ENCODE data around the gene TRAFD1. TPM values are rescaled to one million over a fixed set of nuclear protein-coding genes. Genes with fewer than 3 reads are reported as not detected.

TRAFD1 gene
- total and polyA plus RNA-seq, 8 donors: 40.1 to 46.2 (median 42.6) TPM

DNA sequence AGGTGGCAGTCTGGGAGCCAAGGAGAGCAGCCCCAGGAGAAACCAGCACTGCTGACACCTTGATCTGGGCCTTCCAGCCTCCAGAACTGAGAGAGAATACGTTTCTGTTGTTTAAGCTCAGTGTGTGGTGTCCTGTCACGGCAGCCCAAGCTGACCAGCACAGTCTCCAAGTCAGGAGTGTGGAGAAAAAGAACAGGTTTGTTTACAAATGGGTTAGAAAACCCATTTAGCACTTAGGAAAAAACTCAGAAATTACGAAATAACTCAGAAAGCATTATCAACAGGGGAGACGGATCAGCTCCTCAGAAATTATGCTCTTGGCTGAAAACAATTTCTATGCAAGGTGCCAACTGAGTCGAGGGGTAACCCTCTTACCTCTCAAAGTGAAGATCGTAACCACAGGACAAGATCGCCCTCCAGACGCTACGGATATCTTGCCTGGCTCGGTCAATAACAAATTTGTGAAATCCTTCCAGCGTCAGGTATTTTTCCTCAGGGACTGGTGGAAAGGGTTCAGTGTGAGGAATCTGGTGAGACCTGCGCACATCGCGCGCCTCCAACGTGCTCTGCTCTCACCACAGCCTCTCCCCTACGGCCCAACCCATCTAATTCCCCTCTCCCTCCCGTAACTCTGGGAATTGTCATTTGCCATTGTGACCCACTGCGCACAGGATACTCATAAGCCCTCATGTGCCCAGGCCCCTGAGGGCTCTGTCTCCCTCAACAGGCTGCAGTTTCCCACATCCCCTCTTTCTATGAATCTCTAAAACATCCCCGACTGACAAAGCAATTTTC lies 50.2 kb downstream of the TRAFD1 start:
- no peaks in the 10 kb centered on the region for H3K4me1 ChIP-seq
- no peak overlapping the region for H3K4me3 ChIP-seq
- intact Hi-C loops (cut with DNase I): no loop called here
- no peak for TF ChIP-seq CTCF (IDR thresholded peaks at IDR 0.05)
- no peaks in the 10 kb centered on the region for H3K27me3 ChIP-seq
- H3K9me3 ChIP-seq: no peaks in the 10 kb centered on the region
- no peak for ATAC-seq
- no peak overlapping the region for H3K27ac ChIP-seq
- peaks cover 0 to 92% of the 10 kb centered on the region in 2 donors for H3K36me3 ChIP-seq
- DNase-seq: no peak

GRCh38 chr12:112176321-112177010 lies 51.1 kb downstream of the TRAFD1 start:
- peaks cover 0 to 88% of the 10 kb centered on the region in 2 donors for H3K36me3 ChIP-seq
- intact Hi-C loops (cut with DNase I): no loop called here
- ATAC-seq: no peak
- DNase-seq: no peak
- H3K27ac ChIP-seq: no peak overlapping the region
- no peak for TF ChIP-seq CTCF (IDR thresholded peaks at IDR 0.05)
- no peak overlapping the region for H3K4me3 ChIP-seq
- H3K27me3 ChIP-seq: no peaks in the 10 kb centered on the region
- H3K9me3 ChIP-seq: no peaks in the 10 kb centered on the region
- no peaks in the 10 kb centered on the region for H3K4me1 ChIP-seq

DNA sequence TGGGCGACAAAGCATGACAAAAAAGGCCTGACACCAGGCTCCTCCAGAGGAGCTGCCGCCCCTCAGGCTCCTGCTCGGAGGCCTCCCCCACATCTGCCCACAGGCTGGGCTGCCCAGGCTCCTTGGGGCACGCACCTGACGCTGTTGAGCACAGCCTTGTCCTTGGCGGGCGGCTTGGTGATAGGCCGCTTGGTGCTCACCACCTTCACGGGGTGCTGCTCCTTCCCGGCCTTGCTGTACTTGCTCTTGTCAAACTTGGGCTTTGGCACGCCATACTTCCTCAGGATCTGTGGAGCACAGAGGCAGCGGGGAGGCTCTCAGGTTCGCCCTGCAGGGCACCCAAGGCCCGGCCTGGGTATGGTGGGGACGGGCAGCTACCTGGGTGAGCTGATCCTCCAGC lies 53.4 kb downstream of the TRAFD1 start:
- no peak for ATAC-seq
- no peak for DNase-seq
- H3K27ac ChIP-seq: no peak overlapping the region
- H3K9me3 ChIP-seq: no peaks in the 10 kb centered on the region
- intact Hi-C loops (cut with DNase I): no loop called here
- peaks cover 0 to 93% of the 10 kb centered on the region in 2 donors for H3K36me3 ChIP-seq
- H3K27me3 ChIP-seq: no peaks in the 10 kb centered on the region
- no peaks in the 10 kb centered on the region for H3K4me1 ChIP-seq
- no peak for TF ChIP-seq CTCF (IDR thresholded peaks at IDR 0.05)
- no peak overlapping the region for H3K4me3 ChIP-seq

GRCh38 chr12:112179341-112179740 lies 54.0 kb downstream of the TRAFD1 start:
- Histone ChIP-seq H3K4me3 (no peak overlapping the region), H3K36me3 (peaks cover 0 to 94% of the 10 kb centered on the region in 2 donors), H3K27me3 (no peaks in the 10 kb centered on the region), H3K27ac (no peak overlapping the region), H3K4me1 (no peaks in the 10 kb centered on the region), H3K9me3 (no peaks in the 10 kb centered on the region)
- ATAC-seq (no peak), DNase-seq (no peak)
- TF ChIP-seq CTCF (IDR thresholded peaks at IDR 0.05): no peak
- intact Hi-C loops (cut with DNase I): no loop called here

- H3K36me3 ChIP-seq: peaks cover 0 to 94% of the 10 kb centered on the region in 2 donors
- no peak for ATAC-seq
Observed at GRCh38 chr12:112179916-112180315, 54.6 kb downstream of the TRAFD1 start.

More at GRCh38 chr12:112179916-112180315, 54.6 kb downstream of the TRAFD1 start:
- intact Hi-C loops (cut with DNase I): no loop called here
- peak in 1 of 4 donors; percentile 20 for DNase-seq
- no peaks in the 10 kb centered on the region for H3K27me3 ChIP-seq
- no peak for TF ChIP-seq CTCF (IDR thresholded peaks at IDR 0.05)
- H3K4me1 ChIP-seq: no peaks in the 10 kb centered on the region
- no peaks in the 10 kb centered on the region for H3K9me3 ChIP-seq
- H3K4me3 ChIP-seq: no peak overlapping the region
- H3K27ac ChIP-seq: no peak overlapping the region

Measured in left lung (tissue), 10 donors.